ENCODE measurements around the gene JTB.

Gene JTB

DNA sequence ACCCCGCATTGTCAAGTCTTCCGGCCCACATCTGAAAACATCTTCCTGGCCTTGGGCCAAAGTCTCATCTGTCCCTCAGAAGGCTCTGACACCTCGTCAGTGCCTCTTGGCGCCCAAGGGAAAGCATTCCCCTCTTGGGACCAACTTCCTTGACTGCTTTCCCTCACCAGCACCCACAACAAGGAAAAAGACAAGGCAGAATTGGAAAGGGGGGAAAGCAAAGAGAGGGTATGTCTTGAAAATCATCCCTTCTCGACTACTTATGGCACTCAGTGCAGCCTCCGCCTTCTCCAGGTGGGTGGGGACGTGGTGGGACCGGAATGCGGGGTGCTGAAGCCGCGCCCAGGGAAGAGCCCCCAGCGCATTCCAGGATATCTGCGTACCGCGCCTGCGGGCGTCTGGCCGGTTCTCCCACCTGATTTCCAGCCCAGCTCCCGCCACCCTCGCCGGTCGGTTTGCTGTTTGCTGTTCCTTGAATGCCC lies 13.6 kb downstream of the JTB start:
- H3K4me1 Mint-ChIP-seq: peaks cover 69% of the 10 kb centered on the region
- peak; percentile 0 for ATAC-seq
- no peaks in the 10 kb centered on the region for H3K9me3 Mint-ChIP-seq
- H3K4me3 Mint-ChIP-seq: peak overlapping the region; percentile 87
- peaks cover 19% of the 10 kb centered on the region for H3K36me3 Mint-ChIP-seq
- H3K27me3 Mint-ChIP-seq: no peaks in the 10 kb centered on the region
- H3K27ac Mint-ChIP-seq: peak overlapping the region; percentile 85

DNA sequence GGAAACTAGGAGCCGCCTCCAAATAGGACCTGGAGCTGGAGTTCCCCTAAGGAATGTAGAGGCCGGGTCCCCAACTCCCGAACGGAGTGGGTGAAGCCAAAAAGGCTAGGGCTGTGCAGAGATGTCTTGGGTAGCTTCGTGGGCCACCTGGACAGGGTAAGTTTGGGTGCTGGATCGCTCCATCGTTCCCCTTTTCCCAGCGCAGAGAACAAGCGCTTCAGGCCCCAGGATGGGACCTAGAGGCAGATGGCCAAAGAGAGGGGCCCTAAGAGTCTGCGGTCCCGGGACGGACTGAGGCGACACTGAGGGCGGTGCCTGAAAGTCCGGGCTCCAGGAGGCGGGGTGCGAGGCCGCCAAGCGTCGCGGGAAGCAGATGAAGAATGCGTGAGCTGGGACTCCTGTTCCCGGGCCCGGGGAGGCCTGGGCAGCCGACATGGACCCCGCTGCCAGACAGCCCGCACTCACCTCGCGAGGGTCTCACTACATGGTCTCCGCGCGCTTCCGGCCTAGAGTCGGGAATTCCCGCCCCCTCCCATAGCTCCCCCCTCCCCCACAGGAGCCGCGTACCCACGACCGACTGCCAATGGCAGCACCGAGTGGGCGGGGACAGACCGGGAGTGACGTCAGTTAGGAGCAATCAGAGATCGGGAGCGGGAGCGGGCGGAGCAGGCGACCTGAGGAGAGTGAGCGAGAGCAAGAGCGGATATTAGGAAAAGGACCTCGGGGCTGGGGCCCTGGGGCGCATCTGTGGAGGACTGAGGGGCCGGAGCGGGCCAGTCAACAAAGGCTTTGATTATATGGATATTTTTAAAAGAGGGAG lies 14.2 kb downstream of the JTB start, which contains the start of gene SLC39A1:
Gene SLC39A1 (minus strand): TSS at position 508 of the 820 bp plus-strand sequence. CDS start 822 bp downstream, outside the sequence.
- Mint-ChIP-seq H3K4me1 (peaks cover 69% of the 10 kb centered on the region), H3K27ac (peak within 1 kb of the TSS; percentile 85), H3K27me3 (no peaks in the 10 kb centered on the region), H3K9me3 (no peaks in the 10 kb centered on the region), H3K4me3 (peak within 1 kb of the TSS; percentile 87), H3K36me3 (peaks cover 25% of the 10 kb centered on the region)
- peak; percentile 76 for ATAC-seq

DNA sequence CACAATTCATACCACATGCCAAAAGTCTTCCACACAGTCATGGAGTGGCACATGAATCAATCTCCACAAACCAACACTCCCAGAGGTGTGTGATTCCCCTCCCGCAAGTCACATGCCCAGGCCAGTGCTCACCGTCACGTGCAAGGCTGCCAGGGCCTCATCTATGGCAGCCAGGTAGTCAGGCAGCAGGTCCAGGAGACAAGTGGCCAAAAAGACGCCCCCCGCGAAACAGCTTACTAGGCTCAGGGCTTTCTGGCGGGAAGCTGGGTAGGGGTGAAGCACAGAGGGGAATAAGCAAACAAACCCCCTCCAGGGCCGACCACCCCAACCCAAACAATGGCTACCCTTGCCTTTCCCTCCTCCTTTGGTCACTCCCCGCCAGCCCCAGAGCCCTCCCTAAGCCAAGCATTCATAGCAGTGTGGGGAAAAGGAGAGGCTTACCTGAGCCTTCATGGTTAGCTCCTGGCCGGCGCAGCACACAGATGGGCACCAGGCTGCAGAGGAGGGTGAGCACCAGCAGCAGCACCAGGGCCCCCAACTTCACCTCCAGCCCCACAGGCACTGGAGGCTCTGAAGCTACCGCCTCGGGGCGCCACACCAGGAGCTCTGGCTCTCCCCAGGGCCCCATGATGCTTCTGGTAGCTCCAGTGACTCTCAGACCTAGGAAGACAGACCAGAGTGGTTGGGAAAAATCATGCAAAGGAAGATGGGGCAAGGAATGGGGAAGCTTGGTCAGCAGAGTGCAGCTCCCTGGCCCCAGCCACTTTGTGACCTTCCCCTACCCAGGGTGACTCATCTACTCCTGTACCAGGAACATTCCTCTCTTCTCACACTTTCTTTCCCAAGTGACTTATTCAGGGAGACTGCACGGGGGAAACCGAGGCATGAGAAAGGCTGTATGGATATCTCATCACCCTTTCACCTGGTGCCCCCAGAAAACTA lies 15.1 kb downstream of the JTB start:
- peaks cover 62% of the 10 kb centered on the region for H3K4me1 Mint-ChIP-seq
- H3K9me3 Mint-ChIP-seq: no peaks in the 10 kb centered on the region
- peak overlapping the region; percentile 87 for H3K4me3 Mint-ChIP-seq
- H3K36me3 Mint-ChIP-seq: peaks cover 28% of the 10 kb centered on the region
- no peaks in the 10 kb centered on the region for H3K27me3 Mint-ChIP-seq
- no peak for ATAC-seq
- H3K27ac Mint-ChIP-seq: peak overlapping the region; percentile 85

DNA sequence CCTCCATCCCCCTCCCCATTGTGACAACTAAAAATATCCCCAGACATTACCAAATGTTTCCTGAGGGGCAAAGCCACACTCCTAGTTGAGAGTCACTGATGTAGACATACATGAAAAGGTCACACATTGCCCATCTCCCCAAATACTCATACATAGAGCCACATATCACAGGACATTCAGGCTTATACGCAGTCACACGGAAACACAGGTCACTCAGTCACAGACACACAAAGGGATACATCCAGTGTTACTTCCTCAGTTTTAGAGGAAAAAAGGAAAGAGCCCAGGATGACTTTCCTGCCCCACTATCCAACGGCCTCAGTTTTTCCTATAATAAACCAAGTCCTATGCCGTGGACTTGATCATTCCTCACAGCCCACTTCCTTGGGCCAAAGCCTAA lies 16.1 kb downstream of the JTB start:
- H3K27ac Mint-ChIP-seq: peak overlapping the region; percentile 85
- H3K4me3 Mint-ChIP-seq: peak overlapping the region; percentile 87
- peaks cover 65% of the 10 kb centered on the region for H3K4me1 Mint-ChIP-seq

DNA sequence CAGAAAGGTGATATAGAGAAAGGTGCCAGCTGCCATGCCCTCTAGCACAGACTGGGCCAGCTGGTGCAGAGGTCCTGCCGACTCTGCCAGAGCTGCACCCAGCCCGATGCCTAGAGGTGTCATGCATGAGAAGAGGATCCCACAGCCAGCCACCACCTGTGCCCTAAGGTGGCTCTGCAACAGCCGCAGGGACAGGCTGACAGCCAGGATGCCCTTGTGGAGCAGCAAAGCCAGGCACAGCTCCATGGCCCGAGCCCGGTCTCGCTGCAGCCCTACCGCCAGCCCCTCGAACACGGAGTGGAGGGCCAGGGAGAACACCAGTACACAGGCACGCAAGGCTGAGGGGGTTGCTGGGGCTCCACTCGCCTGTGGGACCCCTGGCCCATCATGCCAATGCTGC lies 17.3 kb downstream of the JTB start:
- peak overlapping the region; percentile 94 for H3K27ac Mint-ChIP-seq
- H3K4me1 Mint-ChIP-seq: peaks cover 64% of the 10 kb centered on the region
- H3K9me3 Mint-ChIP-seq: no peaks in the 10 kb centered on the region
- H3K36me3 Mint-ChIP-seq: peaks cover 35% of the 10 kb centered on the region
- no peak overlapping the region for H3K4me3 Mint-ChIP-seq
- ATAC-seq: no peak
- H3K27me3 Mint-ChIP-seq: no peaks in the 10 kb centered on the region

More for the DNA sequence above, 16.1 kb downstream of the JTB start:
- H3K36me3 Mint-ChIP-seq: peaks cover 35% of the 10 kb centered on the region
- no peaks in the 10 kb centered on the region for H3K27me3 Mint-ChIP-seq
- no peaks in the 10 kb centered on the region for H3K9me3 Mint-ChIP-seq
- no peak for ATAC-seq

DNA sequence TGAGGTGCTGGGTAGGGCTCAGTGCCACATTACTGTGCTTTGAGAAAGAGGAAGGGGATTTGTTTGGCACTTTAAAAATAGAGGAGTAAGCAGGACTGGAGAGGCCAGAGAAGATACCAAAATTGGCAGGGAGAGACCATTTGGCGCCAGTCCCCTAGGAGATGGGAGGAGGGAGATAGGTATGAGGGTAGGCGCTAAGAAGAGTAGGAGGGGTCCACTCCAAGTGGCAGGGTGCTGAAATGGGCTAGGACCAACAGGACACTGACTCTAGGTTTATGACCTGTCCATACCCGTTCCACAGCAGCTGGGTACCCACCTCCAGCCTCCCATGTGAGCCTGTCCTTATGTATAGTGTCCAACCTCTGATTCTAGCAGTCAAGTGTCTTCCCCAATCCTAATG lies 18.0 kb downstream of the JTB start:
- H3K4me3 Mint-ChIP-seq: peak overlapping the region; percentile 10
- peaks cover 38% of the 10 kb centered on the region for H3K36me3 Mint-ChIP-seq
- peak overlapping the region; percentile 94 for H3K27ac Mint-ChIP-seq
- H3K4me1 Mint-ChIP-seq: peaks cover 65% of the 10 kb centered on the region
- H3K27me3 Mint-ChIP-seq: no peaks in the 10 kb centered on the region
- H3K9me3 Mint-ChIP-seq: no peaks in the 10 kb centered on the region
- ATAC-seq: no peak

DNA sequence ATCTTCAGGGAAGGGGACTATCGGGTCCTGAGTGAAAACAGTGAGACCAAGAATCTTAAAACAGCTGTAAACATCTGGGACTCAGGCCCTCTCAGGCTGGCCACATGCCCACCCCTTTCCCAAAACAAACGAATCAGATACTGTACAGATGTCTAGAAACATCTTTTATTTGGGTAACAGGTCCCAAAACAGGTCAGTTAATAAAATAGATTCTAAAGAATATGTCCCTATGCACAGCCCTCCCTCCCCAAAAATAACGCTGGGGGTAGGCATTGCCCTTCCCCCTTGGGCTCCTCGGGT lies 18.6 kb downstream of the JTB start:
- peaks cover 65% of the 10 kb centered on the region for H3K4me1 Mint-ChIP-seq
- peaks cover 43% of the 10 kb centered on the region for H3K36me3 Mint-ChIP-seq
- H3K4me3 Mint-ChIP-seq: peak overlapping the region; percentile 90
- no peaks in the 10 kb centered on the region for H3K27me3 Mint-ChIP-seq
- no peak for ATAC-seq
- H3K9me3 Mint-ChIP-seq: no peaks in the 10 kb centered on the region
- H3K27ac Mint-ChIP-seq: peak overlapping the region; percentile 94

DNA sequence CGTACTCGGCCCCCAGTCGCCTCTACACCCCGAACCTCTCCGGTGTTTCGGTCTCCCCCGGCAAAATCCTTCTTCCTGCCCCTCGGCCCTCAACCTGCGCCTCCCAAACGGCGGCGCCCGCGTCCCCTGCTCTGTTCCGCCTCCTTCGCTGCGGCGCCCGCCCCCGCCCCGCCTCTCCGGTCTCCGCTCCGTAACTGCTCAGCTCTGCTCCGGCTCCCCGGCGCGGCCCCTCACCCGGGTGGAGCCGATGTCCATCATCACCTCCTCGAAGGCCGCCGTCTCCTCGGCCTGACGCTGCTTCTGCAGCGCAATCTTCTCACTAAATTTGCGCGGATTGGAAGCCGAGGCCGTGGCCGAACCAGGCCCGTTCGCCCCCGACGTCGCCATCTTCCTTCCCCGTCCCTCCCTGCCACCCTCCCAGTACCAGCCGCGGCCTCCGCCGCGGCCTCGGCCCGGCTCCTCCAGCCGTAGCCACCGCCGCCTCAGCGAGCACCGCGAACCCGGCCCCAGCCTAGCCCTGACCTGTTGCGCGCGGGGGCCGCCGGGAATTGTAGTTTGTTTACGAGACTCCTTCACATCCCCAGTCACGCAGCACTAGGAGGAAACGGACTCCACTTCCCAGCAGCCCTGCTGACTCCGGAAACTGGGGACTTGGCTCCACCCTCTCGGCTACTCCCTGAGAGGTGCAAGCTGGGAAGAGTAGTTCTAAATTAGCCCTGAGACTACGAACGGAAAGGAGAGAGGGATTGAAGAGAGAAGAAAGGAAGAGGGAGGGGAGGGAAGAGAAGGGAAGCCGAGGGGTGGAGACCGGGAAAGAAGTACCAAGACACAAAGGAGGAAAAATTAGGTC lies 19.1 kb downstream of the JTB start, which contains the start of gene CRTC2:
Gene CRTC2 (minus strand): TSS at position 502 of the 850 bp plus-strand sequence. CDS start 115 bp downstream, at position 387.
- Mint-ChIP-seq H3K4me1 (peaks cover 68% of the 10 kb centered on the region), H3K9me3 (no peaks in the 10 kb centered on the region), H3K27me3 (no peaks in the 10 kb centered on the region), H3K27ac (peak within 1 kb of the TSS; percentile 94), H3K36me3 (peaks cover 46% of the 10 kb centered on the region), H3K4me3 (peak within 1 kb of the TSS; percentile 90)
- peak; percentile 94 for ATAC-seq

DNA sequence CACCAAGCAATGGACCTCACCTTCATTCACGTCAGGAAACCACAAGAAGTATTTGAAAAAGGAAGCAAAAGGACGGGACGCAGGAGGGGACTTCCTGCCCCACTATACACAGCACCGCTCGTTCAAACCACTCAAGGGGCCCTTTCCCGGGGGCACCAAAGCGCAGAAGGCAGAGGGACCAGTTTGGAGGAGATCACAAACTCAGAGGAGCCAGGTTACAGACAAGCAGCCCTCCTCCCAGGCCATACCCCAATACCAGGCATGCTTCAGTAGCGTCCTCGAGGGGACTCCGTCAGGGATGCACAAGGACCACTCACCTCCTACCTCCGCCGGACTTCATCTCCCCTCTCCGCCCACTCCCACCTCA lies 19.7 kb downstream of the JTB start:
- no peaks in the 10 kb centered on the region for H3K27me3 Mint-ChIP-seq
- ATAC-seq: peak; percentile 56
- peaks cover 50% of the 10 kb centered on the region for H3K36me3 Mint-ChIP-seq
- H3K4me1 Mint-ChIP-seq: peaks cover 68% of the 10 kb centered on the region
- peak overlapping the region; percentile 94 for H3K27ac Mint-ChIP-seq
- H3K4me3 Mint-ChIP-seq: peak overlapping the region; percentile 90
- no peaks in the 10 kb centered on the region for H3K9me3 Mint-ChIP-seq

DNA sequence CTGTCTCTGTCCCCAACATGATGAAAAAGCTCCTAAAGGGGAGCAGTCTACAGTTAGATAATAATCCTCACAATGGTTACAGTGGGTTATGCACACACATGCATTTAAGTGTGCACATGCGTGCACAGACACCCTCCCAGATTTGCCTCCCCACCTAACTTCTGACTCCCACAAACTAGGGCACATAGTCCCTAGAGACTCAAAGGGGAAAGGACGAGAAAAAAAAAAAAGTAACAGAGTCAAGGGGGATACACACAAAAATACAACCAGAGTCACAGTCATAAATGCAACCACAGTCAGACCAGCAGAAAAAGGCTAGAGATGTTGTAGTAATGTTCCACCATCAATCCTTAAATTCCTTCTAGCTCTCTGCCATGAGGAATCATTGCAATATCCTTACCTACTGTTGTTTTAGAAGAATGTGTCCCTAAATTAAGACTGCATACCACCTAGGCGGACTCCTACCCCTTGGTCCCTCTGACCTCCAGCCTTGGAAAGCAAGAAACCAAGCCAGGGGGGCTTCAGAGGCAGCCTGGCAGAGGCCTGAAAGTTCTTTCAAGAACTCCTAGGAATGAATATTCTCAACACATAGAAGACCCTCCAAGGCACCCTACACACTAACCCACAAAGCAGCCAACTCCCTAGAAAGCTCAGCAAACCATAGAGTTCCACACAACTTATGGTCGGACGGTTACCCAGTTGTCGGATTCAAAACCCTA lies 20.3 kb downstream of the JTB start:
- Mint-ChIP-seq H3K27me3 (no peaks in the 10 kb centered on the region), H3K4me3 (peak overlapping the region; percentile 90), H3K9me3 (no peaks in the 10 kb centered on the region), H3K27ac (peak overlapping the region; percentile 94), H3K36me3 (peaks cover 51% of the 10 kb centered on the region), H3K4me1 (peaks cover 67% of the 10 kb centered on the region)
- ATAC-seq: no peak

DNA sequence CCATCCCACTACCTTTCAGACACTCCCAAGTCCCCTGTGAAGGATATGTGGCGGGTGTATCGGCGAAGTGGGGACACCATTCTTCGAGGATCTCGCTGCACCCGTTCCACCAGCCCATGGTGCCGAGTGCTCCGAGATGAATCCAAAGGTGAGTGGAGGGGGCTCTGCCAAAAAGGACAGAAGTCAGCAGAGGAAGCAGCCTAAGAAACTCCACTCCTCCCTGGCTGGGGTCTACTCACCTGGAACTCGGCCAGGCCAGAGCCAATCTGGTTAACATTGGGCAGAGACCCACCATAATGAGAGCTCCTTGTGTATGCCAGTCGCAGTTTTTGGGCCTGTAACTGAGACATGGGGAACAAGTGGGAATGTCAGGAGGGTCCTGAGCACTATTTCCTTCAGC lies 22.6 kb downstream of the JTB start:
- no peak overlapping the region for H3K4me3 Mint-ChIP-seq
- H3K36me3 Mint-ChIP-seq: peaks cover 66% of the 10 kb centered on the region
- H3K4me1 Mint-ChIP-seq: peaks cover 74% of the 10 kb centered on the region
- H3K9me3 Mint-ChIP-seq: no peaks in the 10 kb centered on the region
- H3K27ac Mint-ChIP-seq: no peak overlapping the region
- H3K27me3 Mint-ChIP-seq: no peaks in the 10 kb centered on the region
- ATAC-seq: no peak

DNA sequence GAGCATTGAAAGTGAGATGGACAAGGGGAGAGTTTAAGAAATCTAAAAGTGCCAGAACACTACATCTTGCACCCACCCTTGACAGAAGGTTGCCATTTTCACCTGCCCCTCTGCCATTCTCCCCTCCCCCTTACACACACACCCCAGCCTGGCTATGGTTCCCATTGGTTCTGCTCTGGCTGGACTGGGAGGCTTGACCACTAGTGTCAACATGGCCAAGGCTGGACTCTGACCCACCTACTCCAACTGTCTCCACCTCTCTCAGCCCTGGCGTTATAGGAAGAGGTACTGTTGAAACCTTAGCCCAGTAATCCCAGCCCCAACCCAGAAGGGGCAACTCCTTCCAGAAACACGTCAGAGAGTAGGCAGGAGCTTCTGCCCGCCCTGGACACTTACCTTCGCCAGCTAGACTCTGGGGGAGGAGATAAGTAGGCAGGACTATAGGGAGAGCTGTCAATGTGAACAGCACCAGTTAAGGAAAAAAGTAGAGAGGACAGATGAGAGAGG lies 23.6 kb downstream of the JTB start:
- H3K4me3 Mint-ChIP-seq: peak overlapping the region; percentile 11
- H3K27ac Mint-ChIP-seq: peak overlapping the region; percentile 52
- H3K9me3 Mint-ChIP-seq: no peaks in the 10 kb centered on the region
- no peak for ATAC-seq
- no peaks in the 10 kb centered on the region for H3K27me3 Mint-ChIP-seq
- H3K4me1 Mint-ChIP-seq: peaks cover 73% of the 10 kb centered on the region
- H3K36me3 Mint-ChIP-seq: peaks cover 63% of the 10 kb centered on the region

DNA sequence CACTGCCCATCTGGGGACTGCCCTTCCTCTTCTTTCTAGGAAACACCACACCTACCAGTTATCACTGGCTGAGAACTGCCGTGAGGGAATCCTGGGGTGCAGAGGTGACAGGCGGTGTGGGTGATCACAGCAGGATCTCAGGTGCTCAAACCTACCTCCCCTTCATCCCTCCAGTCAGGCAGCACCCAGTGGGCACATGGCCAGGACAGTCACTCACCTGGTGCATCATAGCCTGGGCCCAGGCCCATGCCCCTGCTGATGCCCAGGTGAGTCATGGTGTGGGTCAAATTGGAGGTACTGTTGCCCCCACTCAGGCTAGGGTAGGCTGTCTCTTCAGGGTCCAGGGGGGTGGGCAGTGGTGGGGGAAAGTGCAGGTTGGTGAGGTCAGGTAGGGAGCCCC lies 25.7 kb downstream of the JTB start:
- Mint-ChIP-seq H3K36me3 (peaks cover 57% of the 10 kb centered on the region), H3K27ac (peak overlapping the region; percentile 55), H3K27me3 (no peaks in the 10 kb centered on the region), H3K9me3 (no peaks in the 10 kb centered on the region), H3K4me1 (peaks cover 79% of the 10 kb centered on the region), H3K4me3 (no peak overlapping the region)
- no peak for ATAC-seq

DNA sequence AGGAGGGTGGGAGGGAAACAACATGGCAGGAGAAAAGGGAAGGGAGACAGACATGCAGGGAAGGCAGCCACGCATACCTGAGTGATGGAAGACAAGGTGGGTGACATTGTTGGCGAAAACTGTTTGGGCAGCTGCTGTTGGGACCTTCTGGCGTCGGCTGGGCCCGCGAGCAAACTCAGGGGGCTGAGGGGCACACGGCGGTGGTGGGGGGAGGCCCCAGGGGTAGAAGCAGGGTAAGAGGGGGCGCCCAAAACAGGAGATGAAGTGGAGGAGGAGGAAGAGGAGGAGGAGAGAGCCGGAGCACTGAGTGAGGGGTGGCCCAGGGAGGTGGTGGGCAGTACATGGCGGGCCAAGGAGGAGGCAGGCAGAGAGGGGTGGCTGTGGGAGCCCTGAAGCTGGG lies 26.3 kb downstream of the JTB start:
- peaks cover 76% of the 10 kb centered on the region for H3K4me1 Mint-ChIP-seq
- no peaks in the 10 kb centered on the region for H3K9me3 Mint-ChIP-seq
- no peak for ATAC-seq
- no peaks in the 10 kb centered on the region for H3K27me3 Mint-ChIP-seq
- peaks cover 55% of the 10 kb centered on the region for H3K36me3 Mint-ChIP-seq
- H3K27ac Mint-ChIP-seq: peak overlapping the region; percentile 55
- H3K4me3 Mint-ChIP-seq: no peak overlapping the region

Data from stimulated activated memory B cell treated with anti-CD40 and anti-IgM and Interleukin-4, amounts not matched to agents 10 μg/mL and 1 μg/mL and 100 μg/mL, for 72 hours (primary cell).